PC-9 (cell line): ENCODE measurements around the gene CLEC16A. TPM values are rescaled to one million over a fixed set of nuclear protein-coding genes. Genes with fewer than 3 reads are reported as not detected.
A peak's percentile ranks its signal among the peaks of the same experiment; 100 is the strongest.

Source experiments
- BruUV-seq: library from RNA; stranded (reverse); fragments of 400-500 nt; replicated peaks from 2 replicates; lab custom pipeline; 2021; lab: Mats Ljungman, UMichigan
- CTCF ChIA-PET: fragments of 300-600 bp; sonication (Branson Sonifier 250); formaldehyde crosslinking; loops from one replicate; lab custom pipeline; 2022; ENCODE audit warnings: antibody characterized with exemption; lab: Charles Lee
- POLR2A ChIA-PET: fragments of 300-600 bp; sonication (Branson Sonifier 250); formaldehyde crosslinking; loops from one replicate; lab custom pipeline; 2022; ENCODE audit warnings: antibody characterized with exemption; ENCODE audit not compliant: unreplicated experiment; lab: Charles Lee
- DNase-seq, 2 experiments: peaks; one replicate each; pipeline versions ENCODE4 v3.0.0 to v3.0.0-alpha.2; 2015 to 2022; ENCODE audit warnings: mixed read lengths in 1 of 2
- H2AFZ ChIP-seq: fragments of 200-600 bp; sonication (generic); 2 replicates; pipeline ENCODE4 v1.8.1; 2017; ENCODE audit warnings: antibody characterized with exemption
- H3F3A ChIP-seq: fragments of 200-600 bp; sonication (generic); 2 replicates; pipeline ENCODE4 v1.8.1; 2017; ENCODE audit warnings: antibody characterized with exemption, mild to moderate bottlenecking, low read depth; ENCODE audit not compliant: insufficient read depth
- H3K27ac ChIP-seq: fragments of 200-600 bp; sonication (generic); 2 replicates; pipeline ENCODE4 v1.6.1; 2016; ENCODE audit warnings: mixed run types
- H3K27me3 ChIP-seq: fragments of 200-600 bp; sonication (generic); 2 replicates; pipeline ENCODE4 v1.6.1; 2016; ENCODE audit warnings: low read depth, mixed run types; ENCODE audit not compliant: insufficient read depth
- H3K36me3 ChIP-seq: fragments of 200-600 bp; sonication (generic); 2 replicates; pipeline ENCODE4 v1.6.1; 2016; ENCODE audit warnings: low read depth, mixed run types
- H3K4me1 ChIP-seq: fragments of 200-600 bp; sonication (generic); replicated peaks from 2 replicates; pipeline ENCODE4 v1.6.1; 2016; ENCODE audit warnings: mixed run types; ENCODE audit not compliant: insufficient read depth
- H3K4me2 ChIP-seq: fragments of 200-600 bp; sonication (generic); 2 replicates; pipeline ENCODE4 v1.6.1; 2017; ENCODE audit warnings: mixed run types
- H3K4me3 ChIP-seq: fragments of 200-600 bp; sonication (generic); 2 replicates; pipeline ENCODE4 v1.6.1; 2016; ENCODE audit warnings: mixed run types
- H3K79me2 ChIP-seq: fragments of 200-600 bp; sonication (generic); 2 replicates; pipeline ENCODE4 v1.6.1; 2017; ENCODE audit warnings: low read depth, mixed run types
- H3K9me2 ChIP-seq: fragments of 200-600 bp; sonication (generic); 2 replicates; pipeline ENCODE4 v1.8.1; 2017; ENCODE audit warnings: mild to moderate bottlenecking; ENCODE audit not compliant: insufficient read depth
- H3K9me3 ChIP-seq: fragments of 200-600 bp; sonication (generic); 2 replicates; pipeline ENCODE4 v1.8.1; 2016; ENCODE audit warnings: low read depth; ENCODE audit not compliant: insufficient read depth
- H4K20me1 ChIP-seq: fragments of 200-600 bp; sonication (generic); 2 replicates; pipeline ENCODE4 v1.8.1; 2017; ENCODE audit not compliant: insufficient read depth
- EZH2 ChIP-seq: fragments of 200-600 bp; sonication (generic); IDR thresholded peaks from 2 replicates; pipeline ENCODE4 v1.8.0; 2017; ENCODE audit warnings: antibody characterized with exemption, low read depth
- intact Hi-C: fragments of 100-400 bp; cut with micrococcal nuclease; formaldehyde crosslinking; loops from one replicate; pipeline ENCODE4 v1.10.0; 2022; ENCODE audit not compliant: unreplicated experiment
- total RNA-seq: library from RNA; stranded (reverse); gene quantifications from 2 replicates; pipeline ENCODE4 v1.2.3, GENCODE V29; 2021
- TF ChIP-seq, protein P1 (sequence below): fragments of 200-600 bp; sonication (generic); conservative IDR thresholded peaks from 2 replicates; pipeline ENCODE4 v1.6.1; 2017; ENCODE audit warnings: mixed run types, antibody characterized with exemption, mild to moderate bottlenecking, moderate library complexity

CLEC16A gene
- total RNA-seq, 1 experiment from 2014 or later, result 34.9 TPM

DNA sequence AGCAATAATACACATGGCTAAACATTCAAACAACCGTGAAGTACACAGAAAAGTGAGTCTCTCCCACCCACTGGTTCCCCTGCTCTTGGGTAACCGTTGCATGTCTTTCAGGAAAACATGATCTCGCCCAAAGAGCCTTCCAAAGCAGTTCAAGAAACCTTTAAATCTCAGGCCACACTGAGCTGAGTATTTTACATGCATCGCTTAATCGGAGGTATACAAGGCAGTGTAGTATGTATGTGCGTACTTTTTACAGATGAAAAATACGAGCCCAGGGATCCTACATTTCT is 1.4 kb upstream of the CLEC16A start:
- ChIA-PET CTCF (no interaction called here), POLR2A (no interaction called here)
- Histone ChIP-seq H3K9me2 (no peaks in the 10 kb centered on the region), H3F3A (no peaks in the 10 kb centered on the region), H4K20me1 (peaks cover 21% of the 10 kb centered on the region), H3K4me3 (peak overlapping the region; percentile 56), H3K9me3 (no peaks in the 10 kb centered on the region), H3K79me2 (peaks cover 63% of the 10 kb centered on the region), H2AFZ (peak overlapping the region; percentile 89), H3K36me3 (peaks cover 4% of the 10 kb centered on the region; the same call in 1 of the 2 replicates), H3K4me2 (peak overlapping the region; percentile 94), H3K4me1 (peaks cover 45% of the 10 kb centered on the region), H3K27ac (no peak overlapping the region), H3K27me3 (no peaks in the 10 kb centered on the region)
- TF ChIP-seq, protein P1, sequence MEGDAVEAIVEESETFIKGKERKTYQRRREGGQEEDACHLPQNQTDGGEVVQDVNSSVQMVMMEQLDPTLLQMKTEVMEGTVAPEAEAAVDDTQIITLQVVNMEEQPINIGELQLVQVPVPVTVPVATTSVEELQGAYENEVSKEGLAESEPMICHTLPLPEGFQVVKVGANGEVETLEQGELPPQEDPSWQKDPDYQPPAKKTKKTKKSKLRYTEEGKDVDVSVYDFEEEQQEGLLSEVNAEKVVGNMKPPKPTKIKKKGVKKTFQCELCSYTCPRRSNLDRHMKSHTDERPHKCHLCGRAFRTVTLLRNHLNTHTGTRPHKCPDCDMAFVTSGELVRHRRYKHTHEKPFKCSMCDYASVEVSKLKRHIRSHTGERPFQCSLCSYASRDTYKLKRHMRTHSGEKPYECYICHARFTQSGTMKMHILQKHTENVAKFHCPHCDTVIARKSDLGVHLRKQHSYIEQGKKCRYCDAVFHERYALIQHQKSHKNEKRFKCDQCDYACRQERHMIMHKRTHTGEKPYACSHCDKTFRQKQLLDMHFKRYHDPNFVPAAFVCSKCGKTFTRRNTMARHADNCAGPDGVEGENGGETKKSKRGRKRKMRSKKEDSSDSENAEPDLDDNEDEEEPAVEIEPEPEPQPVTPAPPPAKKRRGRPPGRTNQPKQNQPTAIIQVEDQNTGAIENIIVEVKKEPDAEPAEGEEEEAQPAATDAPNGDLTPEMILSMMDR, result no peak
- no TSS peak for BruUV-seq
- intact Hi-C loops, result no loop called here
- DNase-seq, result no peak

GRCh38 chr16:10945065-10945787 is 862 bp downstream of the CLEC16A start:
- Histone ChIP-seq H2AFZ (peak overlapping the region; percentile 95), H3K79me2 (peaks cover 55% of the 10 kb centered on the region), H3K27ac (no peak overlapping the region), H3K9me3 (no peaks in the 10 kb centered on the region), H3K4me1 (peaks cover 53% of the 10 kb centered on the region), H3F3A (peaks cover 7% of the 10 kb centered on the region), H3K36me3 (no peaks in the 10 kb centered on the region), H3K4me3 (peak overlapping the region; percentile 92), H3K27me3 (no peaks in the 10 kb centered on the region), H3K4me2 (peak overlapping the region; percentile 97), H4K20me1 (peaks cover 5% of the 10 kb centered on the region), H3K9me2 (no peaks in the 10 kb centered on the region)
- POLR2A ChIA-PET, result interaction anchor here (0.7 kb wide), 2 partner anchors 652 to 951 kb away, joined by 4 read pairs; no protein-coding TSS in a partner anchor
- TF ChIP-seq, protein P1, result no peak
- no peak for TF ChIP-seq EZH2
- DNase-seq, result no peak
- intact Hi-C loops, result no loop called here
- no TSS peak for BruUV-seq
- CTCF ChIA-PET, result interaction anchor here (0.5 to 0.7 kb wide), 3 partner anchors 82 to 276 kb away, joined by 4 to 5 read pairs (median 4); no protein-coding TSS in a partner anchor

GRCh38 chr16:10946308-10946707 is 1.9 kb downstream of the CLEC16A start:
- Histone ChIP-seq H3K27me3 (no peaks in the 10 kb centered on the region), H3K27ac (no peak overlapping the region), H3K4me1 (peaks cover 53% of the 10 kb centered on the region), H3K9me2 (no peaks in the 10 kb centered on the region), H3K79me2 (peaks cover 52% of the 10 kb centered on the region), H3K4me2 (peak overlapping the region; percentile 97), H4K20me1 (0 out of 2 replicates have a peak, but pooled peaks cover 6% of the 10 kb centered on the region), H3K36me3 (no peaks in the 10 kb centered on the region), H2AFZ (no peak overlapping the region), H3F3A (peaks cover 13% of the 10 kb centered on the region), H3K9me3 (no peaks in the 10 kb centered on the region), H3K4me3 (no peak overlapping the region)
- intact Hi-C loops, result no loop called here
- BruUV-seq, result no TSS peak
- ChIA-PET POLR2A (interaction anchor here (0.6 kb wide), 1 partner anchor 18 kb away, joined by 4 read pairs; no protein-coding TSS in a partner anchor), CTCF (no interaction called here)
- DNase-seq, result peak in 1 of 2 experiments; percentile 45
- TF ChIP-seq, protein P1, result no peak
- no peak for TF ChIP-seq EZH2
